Colon (tissue), 2 donors: Measurements from ENCODE around the gene ETNPPL.
"Not testable (repeated sequence)": the region's sequence is repeated elsewhere in the genome, so short reads cannot be mapped to it uniquely, and the experiment has no call there.

ENCODE experiments used
- FAIRE-seq: peaks from 2 replicates; lab custom pipeline; 2012; peaks lifted over from hg19 to GRCh38; lab: Jason Lieb, UNC
- donor health status: control.
- donor health status: control.

Gene ETNPPL

DNA sequence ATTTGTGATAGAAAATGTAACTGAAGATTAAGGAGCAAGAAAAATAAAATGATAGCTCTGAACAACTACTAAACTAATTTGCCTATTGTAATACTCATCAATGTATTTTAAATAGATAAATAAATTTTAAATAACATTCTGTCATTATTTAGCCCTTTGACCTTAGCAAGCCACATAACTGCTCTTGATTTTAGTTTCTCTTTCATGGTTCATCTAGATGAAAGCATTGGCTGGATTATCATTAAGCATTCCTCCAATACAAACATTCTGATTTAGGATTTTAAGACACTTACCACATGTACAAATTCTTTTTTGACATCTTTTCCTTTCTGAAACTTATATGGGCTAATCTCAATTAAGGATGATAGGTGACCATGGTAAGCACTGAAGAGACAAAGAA is 8.5 kb downstream of the ETNPPL start:
- no peak for FAIRE-seq

DNA sequence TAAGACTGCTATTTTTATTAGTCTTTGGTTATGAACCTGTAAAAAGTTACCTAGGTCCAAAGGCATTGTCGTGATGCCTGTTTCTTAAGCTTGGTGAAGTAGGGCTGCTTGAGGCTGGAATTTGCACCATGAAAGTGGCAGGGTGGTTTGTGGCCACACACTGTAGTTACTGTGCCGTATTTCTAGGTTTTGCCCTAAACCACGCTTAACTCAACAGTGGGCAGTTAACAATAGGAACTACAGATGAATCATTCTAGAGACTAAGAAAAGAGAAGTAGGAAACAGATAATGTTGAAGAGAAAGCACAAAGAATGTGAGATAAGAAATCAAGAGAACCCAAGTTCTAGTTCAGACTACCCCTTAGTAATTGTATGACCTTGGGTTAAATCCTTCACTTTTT is 11.5 kb downstream of the ETNPPL start:
- FAIRE-seq = no peak

DNA sequence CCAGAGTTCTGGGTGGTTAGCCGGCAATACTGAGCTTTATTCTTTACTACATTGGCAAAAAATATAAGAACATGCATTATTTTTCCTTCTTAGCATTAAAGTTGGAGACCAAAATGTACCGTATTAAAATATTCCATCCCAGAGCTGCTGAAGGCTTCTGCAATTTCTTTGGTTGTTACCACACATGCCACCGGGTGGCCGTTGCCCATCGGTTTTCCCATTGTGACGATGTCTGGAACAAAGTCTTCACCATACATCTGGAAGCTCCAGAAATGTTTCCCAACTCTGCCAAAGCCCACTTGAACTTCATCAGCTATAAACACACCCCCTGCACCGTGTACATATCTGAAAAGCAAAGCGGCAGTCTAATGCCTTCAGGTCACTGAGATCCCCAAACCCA is 13.7 kb downstream of the ETNPPL start:
- no peak for FAIRE-seq

DNA sequence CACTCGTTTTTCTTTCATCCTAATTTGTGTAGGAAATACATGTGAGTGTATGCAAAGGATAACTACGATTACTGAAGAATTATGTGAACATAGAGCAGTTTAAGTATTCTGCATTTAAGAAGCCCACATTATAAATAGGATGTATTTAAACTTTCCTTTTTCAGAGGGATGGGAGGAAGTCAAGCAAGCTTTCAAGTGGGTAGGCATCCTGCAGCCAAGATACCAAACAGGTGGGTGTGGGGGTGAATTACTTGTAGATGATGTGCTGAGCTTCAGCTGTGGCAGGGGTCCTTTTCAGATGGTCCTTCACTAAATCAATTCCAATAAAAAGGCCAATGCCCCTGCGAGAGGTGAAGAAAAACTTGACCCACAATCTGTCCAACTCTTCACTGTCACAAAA is 16.3 kb downstream of the ETNPPL start:
- no peak for FAIRE-seq

DNA sequence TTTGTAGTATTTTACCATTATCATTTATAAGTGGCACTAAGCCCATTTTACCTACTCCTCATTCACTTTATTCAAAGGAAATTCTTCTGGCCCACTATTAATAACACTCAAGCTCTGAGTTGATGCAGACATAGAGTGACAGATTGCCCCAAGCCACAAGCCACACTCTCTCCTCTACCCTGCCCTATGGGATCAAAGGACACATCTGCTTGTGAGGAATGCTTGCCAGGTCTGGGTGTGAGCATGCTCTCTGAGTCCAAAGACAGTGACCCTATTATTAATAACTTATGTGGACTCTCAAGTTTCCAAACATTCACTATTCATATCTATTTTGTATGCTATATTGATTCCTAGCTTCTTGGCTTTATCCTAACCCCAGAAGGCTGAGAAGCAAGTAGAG is 18.5 kb downstream of the ETNPPL start:
- FAIRE-seq = no peak

DNA sequence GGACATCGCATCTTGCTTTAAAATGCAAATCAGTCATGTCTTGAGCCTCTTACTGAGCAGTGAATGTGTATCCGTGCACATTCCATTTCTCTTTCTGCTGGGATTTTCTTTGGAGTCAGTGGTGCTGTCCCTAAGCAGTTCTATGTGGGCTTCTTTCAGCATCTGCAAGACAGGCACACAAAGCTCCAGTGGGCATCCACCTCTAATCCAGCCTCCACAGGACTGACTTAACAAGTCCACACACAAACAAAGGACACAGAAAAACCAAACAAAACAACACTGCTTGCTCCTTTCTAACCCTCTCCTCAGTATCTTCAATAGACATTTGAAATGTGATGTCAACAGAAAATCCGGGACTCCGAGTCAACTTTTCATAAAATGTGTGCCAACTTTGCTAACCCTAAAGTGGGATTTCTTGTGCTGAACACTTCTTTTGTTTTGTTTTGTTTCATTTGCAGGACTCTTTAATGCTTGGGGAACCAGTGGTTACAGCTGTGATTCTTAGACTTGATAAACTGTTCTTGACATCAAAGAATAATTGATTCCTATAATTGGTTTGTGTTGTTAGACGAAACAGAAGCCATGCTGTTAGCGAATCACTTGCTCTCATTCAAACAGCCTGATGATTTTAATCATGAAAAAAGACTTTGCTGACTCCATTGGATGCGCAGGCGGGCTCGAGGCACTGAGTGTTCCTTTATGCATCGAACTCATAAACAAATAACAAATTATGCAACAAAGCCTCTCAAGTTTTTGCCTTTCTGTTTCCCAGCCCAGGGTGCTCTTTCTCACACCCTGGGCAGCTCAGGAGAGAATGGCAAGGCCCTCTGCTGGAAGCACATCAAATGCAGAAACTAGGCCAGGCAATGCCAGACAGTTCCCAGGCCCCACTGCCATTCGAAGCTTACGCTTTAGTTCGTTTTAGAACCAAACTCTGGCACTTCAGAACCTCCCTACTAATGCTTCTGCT is 20.1 kb downstream of the ETNPPL start:
- no peak for FAIRE-seq

DNA sequence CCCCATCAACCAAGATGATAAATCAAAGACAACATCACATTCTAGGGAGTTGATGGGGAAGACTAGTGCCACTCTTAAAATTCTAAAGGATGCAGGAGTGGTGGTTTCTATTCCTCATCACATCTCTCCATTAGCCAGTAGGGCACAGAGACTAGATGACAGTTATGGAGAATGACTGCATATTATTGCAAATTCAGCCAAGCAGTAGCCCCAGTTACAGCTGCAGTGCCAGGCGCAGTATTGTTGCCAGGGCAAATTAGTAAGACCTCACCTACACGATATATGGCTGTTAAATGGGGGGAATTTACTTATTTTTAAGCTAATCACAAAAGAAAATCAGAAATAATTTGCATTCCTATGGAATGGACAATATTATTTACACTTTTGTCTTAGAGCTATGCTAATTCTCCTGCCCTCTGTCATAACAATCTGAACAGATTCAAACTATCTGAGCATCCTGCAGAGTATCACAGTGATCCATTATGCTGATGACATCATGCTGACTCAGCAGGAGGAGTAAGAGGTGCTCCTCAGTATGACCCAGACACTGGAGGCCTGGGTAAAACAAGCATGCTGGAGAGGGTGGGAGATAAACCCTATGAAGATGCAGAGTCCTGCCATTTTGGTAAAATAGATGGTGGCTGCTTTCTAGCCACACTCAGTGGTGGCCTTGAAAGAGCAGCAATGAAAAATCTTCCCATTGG is 24.7 kb downstream of the ETNPPL start:
- no peak for FAIRE-seq

DNA sequence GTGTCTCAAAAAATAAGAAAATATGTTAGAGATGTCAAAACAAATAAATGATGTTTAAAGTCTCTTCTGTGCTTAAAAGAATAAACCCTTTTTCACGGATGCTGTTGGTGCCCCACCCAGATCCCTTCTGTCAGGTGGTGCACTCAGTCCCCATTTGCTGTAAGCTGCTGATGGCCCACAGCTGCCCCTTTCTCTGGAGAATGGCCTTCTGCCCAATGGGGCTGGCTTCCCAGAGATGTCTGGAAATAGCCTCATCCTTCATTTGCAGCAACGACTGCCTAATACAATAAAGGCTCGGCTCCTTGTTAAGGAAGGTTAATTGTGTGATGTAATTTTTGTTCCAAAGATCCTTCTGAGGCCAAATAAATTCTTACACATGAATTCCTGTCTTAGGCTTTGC is 31.8 kb downstream of the ETNPPL start:
- FAIRE-seq = no peak

DNA sequence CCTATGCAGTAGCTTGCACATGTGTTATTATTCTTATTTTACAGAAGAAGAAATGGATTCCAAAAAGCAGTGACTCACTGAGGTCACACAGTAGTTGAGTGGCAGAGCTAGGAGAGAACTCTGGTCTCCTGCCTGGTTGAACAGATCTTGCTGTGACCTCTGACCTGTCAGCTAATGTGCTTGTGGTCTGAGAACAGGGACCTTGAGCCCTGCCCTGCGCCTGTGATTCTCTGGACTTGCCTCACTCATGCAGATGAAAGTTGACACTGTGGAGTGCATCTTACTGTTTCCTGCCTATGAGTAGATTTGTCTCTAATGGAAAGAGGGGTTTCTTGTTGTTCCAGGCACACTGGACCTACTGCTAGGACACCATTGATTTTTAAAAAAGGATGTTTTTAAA is 32.3 kb downstream of the ETNPPL start:
- no peak for FAIRE-seq

DNA sequence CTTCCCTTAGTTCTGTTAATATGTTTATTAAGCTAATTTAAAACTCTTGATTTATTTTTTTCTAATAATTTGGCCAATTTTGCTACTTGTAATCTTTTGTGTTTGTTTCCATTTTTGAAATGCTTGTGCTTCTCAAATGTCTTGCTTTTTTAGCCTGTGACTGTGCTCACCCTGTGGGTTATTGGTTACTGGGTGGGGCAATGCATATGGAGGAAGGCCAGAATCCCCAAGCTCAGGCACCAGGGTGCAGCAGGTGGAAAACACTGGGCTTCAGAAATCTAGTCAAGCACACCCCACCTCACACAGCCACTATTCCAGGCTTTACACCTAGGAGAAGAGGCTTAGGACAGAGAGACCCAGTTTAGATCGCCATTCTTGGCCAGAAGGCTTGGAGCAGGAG is 33.1 kb downstream of the ETNPPL start:
- FAIRE-seq = no peak

DNA sequence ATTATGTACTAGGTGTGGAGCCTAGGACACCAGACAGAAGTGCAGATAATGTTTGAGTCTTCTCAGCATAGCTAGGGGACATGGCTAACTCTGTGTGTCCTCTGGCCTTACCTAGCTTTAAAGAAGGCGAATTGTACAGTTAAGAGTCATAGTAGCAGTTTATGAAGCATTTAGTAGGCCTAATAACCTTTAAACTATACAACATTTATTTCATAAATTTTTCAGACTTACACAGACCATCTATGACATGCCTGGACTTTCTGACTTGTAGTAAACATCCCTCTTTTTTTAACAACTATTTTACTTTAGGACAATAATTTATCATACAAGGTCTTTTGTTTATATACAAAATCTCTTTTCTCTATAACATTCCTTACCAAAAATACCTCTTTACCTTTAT is 37.4 kb downstream of the ETNPPL start:
- no peak for FAIRE-seq

DNA sequence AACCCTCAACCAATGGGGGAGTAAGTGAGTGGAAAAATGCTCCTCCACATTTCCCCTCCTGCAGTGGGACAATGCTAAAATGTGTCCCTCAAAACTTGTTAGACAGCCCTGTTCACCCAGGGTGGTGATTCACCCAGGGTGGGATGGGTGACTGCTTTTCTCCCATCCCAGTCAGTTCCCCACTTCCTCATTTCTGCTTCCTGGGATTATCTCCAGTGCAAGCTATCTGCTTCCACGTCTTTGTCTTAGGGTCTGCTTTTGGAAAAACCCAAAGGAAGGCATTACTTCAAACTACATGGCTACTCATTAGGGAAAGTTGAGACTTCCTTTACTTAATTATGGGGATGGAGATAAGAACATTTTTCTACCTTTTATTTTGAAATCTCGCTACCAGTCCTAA is 45.5 kb downstream of the ETNPPL start:
- FAIRE-seq = no peak

DNA sequence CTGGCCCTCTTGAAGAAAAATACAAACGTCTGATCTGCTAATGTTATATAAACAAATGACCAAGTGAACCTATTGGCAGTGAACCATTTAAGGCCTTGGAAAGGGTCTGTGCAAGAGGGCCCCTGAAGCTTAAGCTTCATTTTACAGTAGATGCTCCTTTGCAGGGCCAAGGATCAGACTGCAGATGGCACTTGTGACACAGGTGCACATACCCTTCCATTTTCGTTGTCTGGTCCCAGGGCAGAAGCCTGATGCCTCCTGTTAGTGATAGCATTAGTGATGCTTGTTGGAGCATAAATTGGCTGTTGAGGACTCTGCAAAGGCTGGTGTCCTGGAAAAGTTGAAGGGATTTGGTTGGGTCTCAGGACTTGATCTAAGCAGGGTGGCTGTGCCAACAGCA is 46.5 kb downstream of the ETNPPL start:
- no peak for FAIRE-seq

DNA sequence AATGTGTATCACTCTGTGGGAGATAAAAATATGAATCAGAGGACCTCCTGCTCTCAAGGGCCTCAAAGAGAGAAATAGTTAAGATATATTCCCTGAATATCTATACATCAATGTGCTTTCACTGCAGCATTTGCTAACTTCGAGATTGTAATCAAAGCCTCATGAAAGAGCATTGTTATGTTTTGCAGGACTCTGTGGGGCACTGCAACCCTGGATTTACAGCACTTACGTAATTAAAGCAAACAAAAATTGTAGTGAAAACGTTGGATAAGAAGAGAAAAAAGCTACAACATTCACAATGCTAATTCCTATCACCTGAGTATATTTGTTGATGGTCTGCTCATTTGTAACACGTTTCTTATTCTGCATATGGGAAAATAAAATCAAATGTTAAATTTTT is 48.0 kb downstream of the ETNPPL start:
- no peak for FAIRE-seq

DNA sequence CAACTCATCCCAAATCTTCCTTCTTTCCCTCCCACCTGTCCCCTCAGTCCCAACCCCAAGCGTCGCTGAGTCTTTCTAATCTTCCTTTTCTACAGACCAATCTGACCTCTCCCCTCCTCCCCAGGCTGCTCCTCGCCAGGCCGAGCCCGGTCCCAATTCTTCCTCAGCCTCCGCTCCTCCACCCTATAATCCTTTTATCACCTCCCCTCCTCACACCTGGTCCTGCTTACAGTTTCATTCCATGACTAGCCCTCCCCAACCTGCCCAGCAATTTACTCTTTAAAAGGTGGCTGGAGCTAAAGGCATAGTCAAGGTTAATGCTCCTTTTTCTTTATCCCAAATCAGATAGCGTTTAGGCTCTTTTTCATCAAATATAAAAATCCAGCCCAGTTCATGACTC is 52.3 kb downstream of the ETNPPL start:
- FAIRE-seq = not testable (repeated sequence)

DNA sequence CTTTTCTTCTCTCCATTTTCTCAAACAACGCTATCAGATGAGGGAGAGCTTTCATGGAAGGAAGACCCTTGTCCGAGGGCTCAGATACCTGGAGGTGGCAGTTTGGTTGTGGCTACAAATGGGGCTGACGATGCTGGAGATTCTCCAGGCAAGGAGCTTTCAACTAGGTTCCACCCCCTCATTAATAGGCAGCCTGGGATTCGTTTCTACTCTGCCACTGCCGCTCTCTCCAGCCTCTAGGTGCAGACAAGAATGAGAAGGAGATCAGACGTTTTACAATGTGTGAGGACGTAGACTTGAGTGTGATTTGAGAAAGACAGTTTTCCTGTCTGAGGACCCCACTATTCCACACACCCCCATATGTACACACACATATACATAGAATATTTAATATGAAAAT is 53.1 kb downstream of the ETNPPL start:
- FAIRE-seq = no peak

DNA sequence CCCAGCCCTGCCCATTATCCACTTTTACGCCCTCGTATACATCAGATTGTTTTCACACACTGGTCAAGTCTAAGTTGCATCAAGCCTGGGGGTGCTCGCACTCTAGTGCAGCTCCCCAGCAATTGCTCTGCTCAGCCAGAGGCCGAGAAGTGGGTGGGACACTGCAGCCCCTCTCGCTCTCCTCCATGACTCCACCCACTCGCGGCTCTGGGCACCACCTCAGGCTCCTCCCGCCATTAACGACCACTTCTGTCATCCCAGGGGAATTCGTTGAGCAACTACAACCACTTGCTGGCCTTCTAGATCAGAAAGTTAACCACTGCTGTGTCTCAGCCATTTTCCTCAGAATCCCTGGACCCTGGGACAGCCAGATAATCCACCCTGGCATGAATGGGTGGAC is 53.6 kb downstream of the ETNPPL start:
- FAIRE-seq = no peak

DNA sequence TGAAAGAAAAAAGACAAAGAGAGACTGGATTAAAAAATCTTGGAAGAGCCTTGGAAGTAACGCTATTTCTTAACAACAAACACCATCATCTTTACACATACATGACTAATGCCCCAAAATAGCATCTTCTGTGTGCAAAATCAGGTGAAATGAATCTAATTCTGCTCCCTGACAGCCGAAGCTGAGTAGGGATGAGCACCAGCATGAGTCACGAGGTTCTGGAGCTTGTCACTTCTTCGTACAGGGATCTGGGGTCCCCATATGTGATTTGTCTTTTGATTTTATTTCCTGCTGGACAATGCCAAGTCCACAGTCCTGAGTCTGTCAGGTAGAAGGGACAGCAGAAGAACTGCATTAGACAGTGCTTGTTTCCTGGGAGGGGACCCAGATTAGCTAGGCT is 56.6 kb downstream of the ETNPPL start:
- no peak for FAIRE-seq

DNA sequence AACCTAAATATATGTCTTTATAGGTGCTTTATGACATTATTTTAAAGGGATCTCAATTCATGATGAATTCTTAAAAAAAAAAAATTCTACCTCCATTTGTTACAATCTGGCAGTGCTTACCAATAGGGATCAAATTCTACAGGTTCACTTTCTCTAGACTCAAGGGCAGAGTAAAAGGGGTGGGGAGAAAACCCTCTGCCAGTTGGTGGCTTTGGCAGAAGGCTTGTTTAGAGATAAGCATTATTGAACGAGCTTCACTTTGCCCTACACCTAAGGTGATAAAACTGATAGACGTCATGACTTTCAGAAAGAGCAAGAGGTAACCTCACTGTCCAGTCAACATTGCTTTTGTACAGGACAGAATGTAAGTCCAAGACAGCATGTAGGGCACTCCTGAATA is 58.9 kb downstream of the ETNPPL start:
- no peak for FAIRE-seq

DNA sequence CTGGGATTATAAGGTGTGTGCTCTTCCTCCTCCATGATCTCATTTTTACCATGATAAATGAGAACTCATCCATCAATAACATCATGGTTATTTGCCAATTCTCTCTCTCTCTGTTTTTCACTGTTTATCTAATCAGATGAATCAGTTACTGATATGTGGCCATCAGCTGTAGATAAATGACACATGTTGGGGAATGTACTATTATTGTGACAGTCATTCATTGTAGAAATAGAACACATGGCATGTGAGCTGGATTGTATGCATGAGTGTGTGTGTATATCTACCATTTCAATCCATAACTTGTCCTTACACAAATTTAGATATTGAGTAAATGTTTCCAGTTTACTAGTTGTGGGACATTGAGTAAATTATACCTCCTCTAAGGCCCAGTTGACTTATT is 59.5 kb downstream of the ETNPPL start:
- FAIRE-seq = no peak

DNA sequence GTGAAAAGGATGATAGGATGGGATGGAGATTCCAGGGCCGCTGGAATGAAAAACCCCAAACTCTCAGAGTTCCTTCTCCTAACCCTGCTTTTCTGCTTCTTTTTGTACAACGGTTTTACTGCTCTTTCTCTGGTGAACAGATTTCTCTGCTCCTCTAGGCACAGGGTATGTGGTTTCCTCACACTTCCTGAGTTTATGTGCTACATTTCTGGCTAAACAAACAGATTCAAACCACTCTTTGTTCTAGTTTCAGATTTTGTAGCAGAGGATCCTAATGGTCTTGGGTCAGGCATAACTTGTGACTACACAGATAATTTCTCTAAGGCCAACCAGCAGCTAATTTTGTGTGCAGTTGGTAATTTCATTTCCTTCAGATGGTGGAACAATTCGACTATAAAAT is 59.9 kb downstream of the ETNPPL start:
- no peak for FAIRE-seq

DNA sequence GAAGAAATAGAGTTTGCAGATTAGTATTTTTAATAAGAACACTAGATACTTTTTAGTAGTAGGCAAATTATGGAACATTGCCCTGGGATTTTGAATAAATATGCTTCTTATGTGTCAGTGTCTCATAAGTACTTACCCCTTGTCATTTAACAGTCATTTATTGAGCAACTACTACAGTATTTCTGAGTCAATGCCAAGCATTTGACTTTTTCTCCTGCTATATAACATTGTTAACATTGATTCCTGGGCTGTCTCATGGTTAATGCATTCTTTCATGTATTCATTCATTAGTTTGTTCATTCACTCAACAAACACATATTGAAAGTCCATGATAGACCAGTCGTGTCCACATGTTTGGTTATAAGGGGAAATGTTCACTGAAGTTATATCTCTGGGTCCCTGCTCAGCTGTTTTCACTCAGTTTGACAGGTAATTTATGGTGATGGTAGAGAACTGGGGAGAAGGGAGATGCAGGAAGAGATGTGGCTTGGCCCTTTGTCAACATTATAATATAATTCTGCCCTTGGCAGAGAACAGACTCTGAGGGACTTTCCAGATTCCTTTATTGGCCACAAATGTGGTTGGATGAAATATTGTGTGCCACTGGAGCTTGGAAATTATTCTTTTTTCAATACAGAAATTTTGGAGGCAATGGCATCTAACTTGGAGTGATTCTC is 62.6 kb downstream of the ETNPPL start:
- no peak for FAIRE-seq

DNA sequence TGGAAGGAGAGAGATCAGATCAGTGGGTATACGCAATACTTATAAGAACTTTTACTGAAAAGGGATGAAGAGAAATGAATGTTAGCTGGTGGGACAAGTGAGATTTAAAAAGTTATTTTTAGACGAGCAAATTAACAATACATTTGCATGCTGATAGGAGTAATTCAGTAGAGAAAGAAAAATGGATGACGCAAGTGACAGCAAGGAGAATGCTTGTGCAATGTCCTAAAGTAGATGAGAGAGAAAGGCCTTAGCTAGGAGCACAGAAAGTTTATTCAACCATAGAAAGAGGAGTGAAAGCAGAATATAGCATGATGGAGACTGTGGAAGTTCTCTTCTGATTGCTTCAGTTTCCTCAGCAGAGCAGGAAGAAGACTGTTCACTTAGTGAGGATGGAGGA is 66.7 kb downstream of the ETNPPL start:
- no peak for FAIRE-seq
